Astrocyte (in vitro differentiated cells and primary cell): ENCODE measurements around the gene FRYL.

Experiments
- CTCF ChIP-seq: IDR thresholded peaks from 2 replicates; pipeline ENCODE4 v1.5.1; 2011; ENCODE audit warnings: low read depth, mild to moderate bottlenecking, inconsistent platforms, low read length, moderate library complexity; ENCODE audit not compliant: insufficient read depth
- EZH2 ChIP-seq: IDR thresholded peaks from 2 replicates; pipeline ENCODE4 v1.6.1; 2012; ENCODE audit warnings: mild to moderate bottlenecking, low read length, inconsistent platforms; ENCODE audit not compliant: insufficient read depth

DNA sequence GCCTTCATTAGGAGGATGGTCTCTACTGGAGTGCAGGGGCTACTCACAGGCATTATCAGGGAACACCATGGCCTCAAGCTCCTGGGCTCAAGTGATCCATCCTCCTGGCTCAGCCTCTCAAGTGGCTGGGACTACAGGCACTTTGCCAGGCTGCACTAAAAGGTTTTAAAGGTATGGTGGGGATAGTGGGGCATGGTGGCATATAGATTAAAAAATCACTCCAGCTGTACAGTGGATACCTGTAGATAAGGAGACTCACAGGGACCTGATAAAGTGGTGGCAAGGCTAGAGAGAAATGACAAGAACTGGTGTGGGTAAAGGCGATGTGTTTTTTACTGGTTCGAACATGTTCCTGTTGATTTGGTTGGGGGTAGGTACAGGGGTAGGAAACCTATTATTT lies 284.1 kb downstream of the FRYL start:
- TF ChIP-seq CTCF = no peak
- TF ChIP-seq EZH2 = no peak
